ENCODE results near the gene MTR. TPM values are rescaled to one million over a fixed set of nuclear protein-coding genes. Genes with fewer than 3 reads are reported as not detected.
"Not testable (repeated sequence)": the region's sequence is repeated elsewhere in the genome, so short reads cannot be mapped to it uniquely, and the experiment has no call there.

Gene MTR
- total RNA-seq, 2 donors from 2014 or later, result 61.1 to 69.8 TPM

DNA sequence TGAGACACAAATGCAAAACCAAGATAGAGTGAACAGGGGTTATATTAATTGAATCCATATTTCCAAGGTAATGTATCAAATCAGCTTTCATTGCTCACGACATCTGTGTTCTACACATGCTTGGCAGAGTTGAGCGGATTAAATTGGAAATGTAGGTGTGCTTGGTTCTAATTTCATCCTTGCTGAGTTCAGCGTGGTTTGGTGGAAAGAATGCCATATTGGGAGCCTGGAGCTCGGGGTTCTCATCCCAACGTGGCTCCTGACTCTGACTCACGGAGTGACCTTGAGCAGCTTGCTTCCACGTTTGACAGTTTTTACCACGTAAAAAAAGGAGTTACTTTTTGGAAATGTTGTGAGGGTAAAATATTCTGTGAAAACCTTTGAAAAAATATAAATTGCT is 92.0 kb downstream of the MTR start:
- Mint-ChIP-seq H3K36me3 (ENCODE audit: insufficient read depth in 2 of 2) (peaks cover 10 to 11% of the 10 kb centered on the region in 2 donors), H3K4me3 (no peak overlapping the region)
- DNase-seq, result no peak

DNA sequence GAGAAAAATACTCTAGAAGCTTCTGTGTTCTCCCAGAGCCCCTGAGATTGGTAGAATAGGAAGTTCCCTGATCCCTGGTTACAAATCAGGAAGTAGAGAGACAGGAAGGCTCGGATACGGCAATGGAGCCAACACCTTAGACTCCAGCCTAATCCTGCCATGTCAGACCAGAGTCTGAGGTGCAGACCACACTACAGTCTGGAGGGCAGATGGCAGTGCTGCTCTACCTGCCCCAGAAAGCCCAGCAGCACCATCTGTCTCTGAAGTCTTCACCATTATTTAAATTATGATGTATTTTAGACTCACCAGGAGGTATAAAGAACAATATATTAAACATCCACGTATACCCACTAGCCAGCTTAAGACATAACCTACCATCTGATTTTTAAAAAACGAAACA is 93.0 kb downstream of the MTR start:
- Mint-ChIP-seq H3K27ac (no peak overlapping the region), H3K36me3 (ENCODE audit: insufficient read depth in 2 of 2) (peaks cover 11 to 17% of the 10 kb centered on the region in 2 donors), H3K4me3 (no peak overlapping the region), H3K4me1 (ENCODE audit: low read depth) (no peaks in the 10 kb centered on the region), H3K9me3 (no peaks in the 10 kb centered on the region), H3K27me3 (ENCODE audit: low read depth) (no peaks in the 10 kb centered on the region)
- DNase-seq (no peak), ATAC-seq (replicated peaks in 1 of 2) (no peak)

More for the DNA sequence above, 92.0 kb downstream of the MTR start:
- Mint-ChIP-seq H3K9me3 (no peaks in the 10 kb centered on the region), H3K4me1 (ENCODE audit: low read depth) (no peaks in the 10 kb centered on the region), H3K27ac (no peak overlapping the region), H3K27me3 (ENCODE audit: low read depth) (no peaks in the 10 kb centered on the region)
- no peak for ATAC-seq (replicated peaks in 1 of 2)

DNA sequence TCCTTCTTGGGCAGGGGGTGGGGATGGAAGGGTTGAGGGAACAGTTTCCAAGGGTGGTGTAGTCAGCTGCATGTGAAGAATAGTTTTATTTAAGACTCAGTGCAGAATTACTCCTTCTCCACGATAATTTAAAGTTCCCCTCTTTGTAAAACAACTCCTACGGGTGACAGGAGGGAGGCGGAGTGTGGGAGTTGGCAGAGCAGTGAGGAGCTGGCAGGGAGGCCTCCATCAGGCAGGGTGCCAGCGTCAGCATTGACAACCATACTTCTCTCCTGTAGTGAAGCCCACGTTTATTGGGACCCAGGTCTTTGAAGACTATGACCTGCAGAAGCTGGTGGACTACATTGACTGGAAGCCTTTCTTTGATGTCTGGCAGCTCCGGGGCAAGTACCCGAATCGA is 93.8 kb downstream of the MTR start:
- Mint-ChIP-seq H3K4me1 (ENCODE audit: low read depth) (no peaks in the 10 kb centered on the region), H3K27me3 (ENCODE audit: low read depth) (no peaks in the 10 kb centered on the region), H3K27ac (no peak overlapping the region), H3K4me3 (no peak overlapping the region), H3K9me3 (no peaks in the 10 kb centered on the region), H3K36me3 (ENCODE audit: insufficient read depth in 2 of 2) (peaks cover 11 to 20% of the 10 kb centered on the region in 2 donors)
- DNase-seq, result no peak
- no peak for ATAC-seq (replicated peaks in 1 of 2)

GRCh38 chr1:236890152-236891056 is 95.3 kb downstream of the MTR start:
- Mint-ChIP-seq H3K36me3 (ENCODE audit: insufficient read depth in 2 of 2) (peaks cover 8 to 24% of the 10 kb centered on the region in 2 donors), H3K4me3 (no peak overlapping the region), H3K27ac (no peak overlapping the region), H3K27me3 (ENCODE audit: low read depth) (no peaks in the 10 kb centered on the region), H3K9me3 (no peaks in the 10 kb centered on the region), H3K4me1 (ENCODE audit: low read depth) (no peaks in the 10 kb centered on the region)
- ATAC-seq (replicated peaks in 1 of 2) (no peak), DNase-seq (no peak)

GRCh38 chr1:236893626-236894545 is 98.8 kb downstream of the MTR start:
- ATAC-seq (replicated peaks in 1 of 2) (no peak), DNase-seq (no peak)
- H3K36me3 Mint-ChIP-seq (ENCODE audit: insufficient read depth in 2 of 2), result peaks cover 16 to 34% of the 10 kb centered on the region in 2 donors

GRCh38 chr1:236895665-236896387 is 100.7 kb downstream of the MTR start:
- Mint-ChIP-seq H3K9me3 (peaks cover 2 to 3% of the 10 kb centered on the region in 2 donors), H3K27ac (peak overlapping the region; percentile 45), H3K27me3 (ENCODE audit: low read depth) (no peaks in the 10 kb centered on the region), H3K4me3 (no peak overlapping the region), H3K4me1 (ENCODE audit: low read depth) (no peaks in the 10 kb centered on the region), H3K36me3 (ENCODE audit: insufficient read depth in 2 of 2) (peaks cover 23 to 46% of the 10 kb centered on the region in 2 donors)
- ATAC-seq (replicated peaks in 1 of 2) (no peak), DNase-seq (no peak)

More at GRCh38 chr1:236893626-236894545, 98.8 kb downstream of the MTR start:
- no peak overlapping the region for H3K27ac Mint-ChIP-seq
- no peaks in the 10 kb centered on the region for H3K9me3 Mint-ChIP-seq
- H3K27me3 Mint-ChIP-seq (ENCODE audit: low read depth), result no peaks in the 10 kb centered on the region
- H3K4me3 Mint-ChIP-seq, result no peak overlapping the region
- no peaks in the 10 kb centered on the region for H3K4me1 Mint-ChIP-seq (ENCODE audit: low read depth)

GRCh38 chr1:236896716-236897115 is 101.6 kb downstream of the MTR start:
- H3K9me3 Mint-ChIP-seq, result peaks cover 2 to 4% of the 10 kb centered on the region in 2 donors
- no peak for ATAC-seq (replicated peaks in 1 of 2)
- H3K4me1 Mint-ChIP-seq (ENCODE audit: low read depth), result no peaks in the 10 kb centered on the region
- peaks cover 25 to 44% of the 10 kb centered on the region in 2 donors for H3K36me3 Mint-ChIP-seq (ENCODE audit: insufficient read depth in 2 of 2)
- H3K27me3 Mint-ChIP-seq (ENCODE audit: low read depth), result no peaks in the 10 kb centered on the region
- no peak overlapping the region for H3K4me3 Mint-ChIP-seq
- DNase-seq, result no peak
- H3K27ac Mint-ChIP-seq, result no peak overlapping the region

GRCh38 chr1:236904892-236905741 is 110.0 kb downstream of the MTR start:
- ATAC-seq (replicated peaks in 1 of 2), result peak; percentile 74 to 82
- peaks cover 10 to 11% of the 10 kb centered on the region in 2 donors for H3K36me3 Mint-ChIP-seq (ENCODE audit: insufficient read depth in 2 of 2)
- no peaks in the 10 kb centered on the region for H3K27me3 Mint-ChIP-seq (ENCODE audit: low read depth)
- H3K27ac Mint-ChIP-seq, result peak overlapping the region; percentile 15
- H3K4me3 Mint-ChIP-seq, result no peak overlapping the region
- peaks cover 11% of the 10 kb centered on the region for H3K4me1 Mint-ChIP-seq (ENCODE audit: low read depth)
- no peak for DNase-seq
- H3K9me3 Mint-ChIP-seq, result peaks cover 4 to 7% of the 10 kb centered on the region in 2 donors

DNA sequence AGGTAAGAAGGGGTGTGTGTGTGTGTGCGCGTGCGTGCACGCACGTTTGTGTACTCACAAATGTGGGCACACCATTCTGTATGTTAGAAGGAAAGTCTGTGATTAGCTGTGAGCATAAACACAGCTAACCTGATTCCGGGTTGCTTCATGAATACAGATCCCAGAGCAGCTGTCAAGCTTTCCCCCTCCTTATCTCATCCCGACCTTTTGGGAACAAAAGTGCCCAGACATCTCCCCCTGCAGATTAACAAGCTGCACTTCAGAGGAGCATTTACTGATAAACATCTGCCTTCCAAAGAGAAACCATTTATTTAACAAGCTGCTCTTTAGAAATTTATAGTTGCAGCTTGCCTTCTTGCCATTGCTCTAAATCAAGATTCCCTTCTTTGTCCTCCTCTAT is 112.1 kb downstream of the MTR start:
- DNase-seq (no peak), ATAC-seq (replicated peaks in 1 of 2) (no peak)
- Mint-ChIP-seq H3K27me3 (ENCODE audit: low read depth) (no peaks in the 10 kb centered on the region), H3K4me3 (no peak overlapping the region), H3K27ac (no peak overlapping the region), H3K4me1 (ENCODE audit: low read depth) (peaks cover 11% of the 10 kb centered on the region), H3K36me3 (ENCODE audit: insufficient read depth in 2 of 2) (peaks cover 0 to 1% of the 10 kb centered on the region in 2 donors), H3K9me3 (peaks cover 0 to 5% of the 10 kb centered on the region in 2 donors)

DNA sequence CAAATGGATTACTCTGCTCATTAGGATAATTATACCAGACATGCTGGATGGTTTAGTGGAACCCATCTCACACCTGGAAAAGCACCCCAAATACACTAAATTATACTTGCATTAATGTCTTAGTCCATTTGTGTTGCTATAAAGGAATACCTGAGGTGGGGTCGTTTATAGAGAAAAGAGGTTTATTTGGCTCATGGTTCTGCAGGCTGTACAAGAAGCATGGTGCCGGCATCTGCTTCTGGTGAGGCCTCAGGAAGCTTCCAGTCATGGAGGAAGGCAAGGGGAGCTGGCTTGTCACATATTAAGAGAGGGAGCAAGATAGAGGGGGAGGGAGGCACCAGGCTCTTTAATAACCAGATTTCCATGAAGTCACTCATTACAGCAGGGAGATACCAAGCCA is 113.6 kb downstream of the MTR start:
- ATAC-seq (replicated peaks in 1 of 2), result no peak
- H3K9me3 Mint-ChIP-seq, result peaks cover 0 to 4% of the 10 kb centered on the region in 2 donors
- peaks cover 14% of the 10 kb centered on the region for H3K4me1 Mint-ChIP-seq (ENCODE audit: low read depth)
- DNase-seq, result no peak
- no peak overlapping the region for H3K27ac Mint-ChIP-seq
- H3K36me3 Mint-ChIP-seq (ENCODE audit: insufficient read depth in 2 of 2), result no peaks in the 10 kb centered on the region
- H3K27me3 Mint-ChIP-seq (ENCODE audit: low read depth), result no peaks in the 10 kb centered on the region
- H3K4me3 Mint-ChIP-seq, result no peak overlapping the region

DNA sequence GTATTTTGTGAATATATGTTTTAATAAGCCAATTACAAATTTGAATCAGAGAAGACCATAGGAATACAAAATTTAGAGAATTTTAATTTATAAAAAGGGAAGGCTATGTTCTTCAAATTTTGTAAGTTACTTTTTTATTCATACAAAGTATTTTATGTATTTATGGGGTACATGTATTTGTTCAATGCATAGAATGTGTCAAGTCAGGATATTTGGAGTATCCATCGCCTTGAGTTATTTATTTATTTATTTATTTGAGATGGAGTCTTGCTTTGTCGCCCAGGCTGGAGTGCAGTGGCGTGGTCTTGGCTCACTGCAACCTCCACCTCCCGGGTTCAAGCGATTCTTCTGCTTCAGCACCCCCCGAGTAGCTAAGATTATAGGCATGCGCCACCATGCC is 116.0 kb downstream of the MTR start:
- H3K27ac Mint-ChIP-seq; H3K4me1 Mint-ChIP-seq (ENCODE audit: low read depth); H3K36me3 Mint-ChIP-seq (ENCODE audit: insufficient read depth in 2 of 2); H3K27me3 Mint-ChIP-seq (ENCODE audit: low read depth); H3K4me3 Mint-ChIP-seq; ATAC-seq (replicated peaks in 1 of 2); DNase-seq; H3K9me3 Mint-ChIP-seq: not testable (repeated sequence)

Measured in activated T-cell treated with anti-CD3 and anti-CD28 coated beads, Interleukin-2, amount 50 U/mL, for 72 hours (primary cell).